CD4-positive, alpha-beta T cell treated with Interleukin-6 for 4 hours (primary cell): ENCODE results near the gene PHYH.
"Not testable (repeated sequence)": the region's sequence is repeated elsewhere in the genome, so short reads cannot be mapped to it uniquely, and the experiment has no call there.

ENCODE experiments used
- DNase-seq: peaks from one replicate; pipeline ENCODE4 v3.0.0-alpha.2; 2020; ENCODE audit warnings: mixed read lengths

The PHYH gene

DNA sequence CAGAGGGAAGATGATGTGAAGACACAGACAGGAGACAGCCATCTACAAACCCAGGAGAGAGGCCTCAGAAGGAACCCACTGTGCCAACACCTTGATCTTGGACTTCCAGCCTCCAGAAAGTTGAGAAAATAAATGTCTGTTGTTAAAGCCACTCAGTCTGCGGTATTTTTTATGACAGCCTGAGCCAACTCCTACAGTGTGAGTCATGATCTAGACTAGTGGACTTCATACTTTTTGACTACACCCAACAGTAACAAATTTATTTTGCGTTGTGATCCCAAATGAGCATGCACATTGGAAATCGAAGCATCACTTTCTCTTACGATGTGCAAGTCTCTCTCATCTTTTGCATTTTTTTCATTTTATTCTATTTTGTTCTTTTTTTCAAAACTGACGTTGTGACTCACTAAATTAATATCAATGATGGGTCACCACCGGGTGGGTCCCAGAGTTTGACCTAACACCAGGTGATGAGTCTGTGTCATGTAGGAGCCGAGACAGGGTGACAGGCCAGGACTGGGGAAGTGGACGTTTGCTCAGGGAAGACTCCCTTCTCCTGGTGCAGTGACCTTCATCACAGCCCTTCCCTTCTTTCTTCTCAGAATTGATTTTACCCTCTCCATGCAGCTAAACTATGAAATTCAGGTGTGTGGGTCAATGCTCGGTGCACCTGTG, 28.9 kb downstream of the PHYH start:
- no peak for DNase-seq

DNA sequence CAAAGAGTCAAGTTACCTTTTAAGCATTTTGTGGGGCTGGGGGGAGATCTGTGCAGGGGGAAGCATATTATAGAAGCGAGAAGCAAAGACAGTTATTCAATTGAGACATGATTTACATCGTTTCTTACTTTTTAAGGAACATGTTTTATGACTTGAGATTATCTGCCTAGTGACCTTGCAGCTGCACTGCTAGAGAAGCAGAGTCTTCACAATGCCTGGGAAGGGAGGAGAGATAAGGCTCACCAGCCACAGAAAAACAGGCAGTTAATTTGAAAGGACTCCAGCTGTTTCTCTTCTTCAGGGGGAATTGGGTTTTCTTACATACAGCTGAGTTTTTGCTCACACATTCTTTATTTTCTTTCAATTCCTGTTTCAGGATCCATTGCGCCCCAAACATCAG, 31.0 kb downstream of the PHYH start:
- no peak for DNase-seq

DNA sequence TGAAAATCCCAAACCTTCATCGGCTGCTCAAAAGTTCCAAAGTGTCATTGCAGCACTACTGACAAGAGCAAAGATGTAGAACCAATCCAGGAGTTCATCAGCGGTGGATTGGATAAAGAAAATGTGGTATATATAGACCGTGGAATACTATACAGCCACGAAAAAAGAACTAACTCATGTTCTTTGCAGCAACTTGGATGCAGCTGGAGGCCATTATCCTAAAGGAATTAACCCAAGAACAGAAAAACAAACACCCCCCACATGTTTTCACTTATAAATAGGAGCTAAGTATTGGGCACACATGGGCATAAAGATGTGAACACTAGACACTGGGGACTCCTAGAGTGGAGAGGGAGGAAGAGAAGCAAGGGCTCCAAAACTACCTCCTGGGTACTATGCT, 31.6 kb downstream of the PHYH start:
- no peak for DNase-seq

DNA sequence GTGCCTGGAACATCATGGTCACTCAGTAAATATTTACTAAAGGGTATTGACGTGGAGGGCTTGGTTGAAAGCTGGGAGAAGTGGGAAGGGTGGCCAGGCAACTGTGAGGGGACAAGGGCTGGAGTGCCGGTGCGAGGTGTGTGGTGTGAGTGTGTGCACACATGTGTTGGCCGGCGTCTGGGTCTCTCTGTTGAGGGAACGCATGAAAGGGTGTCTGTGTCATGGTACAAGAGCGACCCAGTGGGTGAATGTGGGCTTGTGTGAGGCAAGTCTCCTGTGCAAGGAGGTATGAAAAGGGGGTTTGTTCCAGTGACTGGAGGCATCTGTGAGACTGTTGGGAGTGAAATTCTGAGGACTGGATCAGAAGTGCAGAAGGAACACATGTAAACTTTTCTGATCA, 36.3 kb downstream of the PHYH start:
- DNase-seq: no peak

DNA sequence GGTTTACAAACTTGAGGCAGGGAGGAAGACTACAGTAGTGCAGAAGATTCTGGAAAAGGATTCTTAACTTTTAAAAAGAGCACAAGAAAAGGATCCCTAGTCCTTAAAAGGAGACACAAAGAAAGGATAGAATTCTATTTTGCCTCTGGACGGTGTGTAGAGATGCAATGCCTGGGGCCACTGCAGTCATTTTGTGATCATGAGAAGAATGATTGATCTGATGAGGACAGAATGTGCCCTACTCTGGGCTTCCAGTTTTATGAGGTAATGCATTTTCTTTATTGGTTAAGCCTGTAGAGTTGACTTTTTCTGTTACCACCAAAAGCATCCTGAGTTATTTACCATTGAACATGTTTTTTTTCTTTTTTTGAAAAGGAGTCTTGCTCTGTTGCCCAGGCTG, 37.4 kb downstream of the PHYH start:
- DNase-seq: no peak

DNA sequence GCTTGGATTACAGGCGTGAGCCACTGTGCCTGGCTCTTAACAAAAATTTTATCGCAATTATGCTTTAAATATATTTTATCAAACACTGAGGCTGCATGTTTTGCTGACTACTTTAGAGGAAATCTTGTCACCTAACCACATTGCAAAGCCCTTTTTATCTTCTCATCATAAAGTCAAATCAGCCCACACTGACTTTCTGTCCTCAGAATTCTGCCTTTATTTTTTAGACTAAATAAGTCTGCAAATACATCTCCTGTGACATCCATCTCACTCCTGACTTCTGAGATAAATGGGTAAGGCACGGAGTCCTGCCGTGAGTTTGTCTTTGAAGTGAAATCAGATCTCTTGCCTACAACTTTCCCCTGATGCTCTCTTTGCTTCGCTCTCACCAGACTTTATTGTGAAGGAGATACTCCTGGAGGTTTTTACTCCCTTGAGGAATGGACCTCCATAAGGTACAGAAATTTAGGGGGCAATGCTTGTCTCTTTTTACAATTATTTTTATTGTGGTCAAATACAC, 42.2 kb downstream of the PHYH start:
- no peak for DNase-seq

DNA sequence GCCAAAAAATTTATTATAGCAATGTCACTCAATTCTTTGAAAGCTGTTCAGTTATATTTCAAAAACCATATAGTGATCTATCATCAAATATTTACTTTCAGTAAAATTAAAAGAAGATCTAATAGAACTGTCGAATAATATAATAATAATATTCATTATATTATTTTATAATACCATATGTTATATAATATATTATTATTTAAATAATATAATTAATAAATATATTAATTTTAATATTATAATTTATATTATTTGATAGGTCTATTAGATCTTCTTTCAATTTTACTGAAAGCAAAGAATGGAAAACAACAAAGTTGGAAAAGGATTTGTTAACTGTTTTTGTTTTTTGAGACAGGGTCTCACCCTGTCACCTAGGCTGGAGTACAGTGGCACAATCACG, 43.2 kb downstream of the PHYH start:
- DNase-seq: no peak

DNA sequence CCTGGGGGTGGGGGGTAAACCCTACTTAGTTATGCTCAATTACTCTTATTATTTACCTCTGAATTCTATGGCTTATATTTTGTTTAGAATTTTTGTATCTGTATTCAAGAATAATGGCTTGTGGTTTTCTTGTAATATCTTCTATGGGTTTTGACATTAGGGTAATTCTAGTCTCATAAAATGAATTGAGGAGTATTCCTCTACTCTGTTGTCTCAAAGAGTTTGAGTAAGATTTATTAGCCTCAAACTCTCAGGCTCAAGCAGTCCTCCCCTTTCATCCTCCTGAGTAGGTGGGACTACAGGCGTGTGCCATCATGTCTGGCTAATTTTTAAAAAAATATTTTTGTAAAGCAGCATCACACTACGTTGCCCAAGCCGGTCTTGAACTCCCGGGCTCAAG, 46.1 kb downstream of the PHYH start:
- no peak for DNase-seq

DNA sequence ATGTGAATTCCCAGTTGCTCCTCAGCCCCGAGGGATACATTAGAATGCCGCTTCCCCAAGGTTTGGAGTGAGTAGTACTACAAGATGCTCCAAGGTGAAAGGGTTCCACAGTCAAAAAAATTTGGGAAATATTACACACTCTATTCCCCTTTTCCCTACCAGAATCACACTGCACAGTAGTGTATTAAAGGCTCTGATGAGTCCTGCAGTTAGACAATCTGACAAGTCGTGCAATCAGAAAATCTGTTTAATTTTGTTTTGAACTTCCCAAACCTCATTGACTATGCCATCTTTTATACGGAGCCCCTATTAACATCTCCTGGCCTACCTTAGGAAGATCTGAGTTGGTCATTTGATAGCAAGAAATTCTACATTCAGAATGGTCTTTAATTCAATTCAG, 52.1 kb downstream of the PHYH start:
- no peak for DNase-seq

DNA sequence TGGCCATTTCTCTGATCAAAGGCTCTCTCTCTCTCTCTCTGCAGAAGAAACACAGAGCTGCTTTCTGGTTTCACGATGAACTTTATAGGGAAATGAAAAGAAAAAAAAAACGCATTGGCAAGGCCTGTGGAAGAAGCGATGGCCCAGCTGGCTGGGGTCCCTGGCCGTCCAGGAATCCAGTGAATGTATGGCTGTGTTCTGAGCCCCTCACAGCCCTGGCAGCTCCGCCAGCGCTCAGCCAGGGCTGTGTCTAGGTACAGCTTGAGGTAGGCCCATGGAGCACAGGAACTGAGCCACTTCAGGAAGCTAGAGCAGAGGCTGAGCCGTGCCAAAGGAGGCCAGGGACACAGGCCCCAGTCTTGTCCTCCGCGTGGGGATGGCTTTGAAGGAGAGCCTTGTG, 52.6 kb downstream of the PHYH start:
- DNase-seq: no peak

DNA sequence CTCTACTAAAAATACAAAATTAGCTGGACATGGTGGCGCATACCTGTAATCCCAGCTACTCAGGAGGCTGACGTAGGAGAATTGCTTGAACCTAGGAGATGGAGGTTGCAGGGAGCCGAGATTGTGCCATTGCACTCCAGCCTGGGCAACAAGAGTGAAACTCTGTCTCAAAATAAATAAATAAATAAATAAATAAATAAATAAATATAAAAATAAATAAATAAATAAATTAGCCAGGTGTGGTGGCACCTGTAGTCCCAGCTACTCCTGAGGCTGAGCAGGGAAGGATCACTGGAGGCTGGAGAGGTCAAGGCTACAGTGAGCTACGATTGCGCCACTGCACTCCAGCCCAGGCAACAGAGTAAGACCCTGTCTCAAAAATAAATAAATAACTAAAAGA, 57.6 kb downstream of the PHYH start:
- not testable (repeated sequence) for DNase-seq

DNA sequence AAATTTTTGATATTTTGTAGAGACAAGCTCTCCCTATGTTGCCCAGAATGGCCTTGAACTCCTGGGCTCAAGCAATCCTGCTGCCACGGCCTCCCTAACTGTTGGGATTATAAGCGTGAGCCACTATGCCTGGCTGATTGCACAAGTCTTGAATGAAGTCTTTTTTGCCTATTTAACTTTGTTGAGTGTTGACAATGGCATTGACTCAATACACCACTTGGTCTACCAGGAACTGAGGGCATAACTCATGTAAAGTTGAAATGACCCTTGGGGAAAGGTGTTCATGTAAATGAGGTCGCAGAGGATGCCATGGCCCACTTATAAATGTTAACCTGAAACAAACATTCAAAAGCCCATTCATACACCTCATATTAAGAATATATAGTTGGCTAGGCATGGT, 58.3 kb downstream of the PHYH start:
- DNase-seq: no peak

DNA sequence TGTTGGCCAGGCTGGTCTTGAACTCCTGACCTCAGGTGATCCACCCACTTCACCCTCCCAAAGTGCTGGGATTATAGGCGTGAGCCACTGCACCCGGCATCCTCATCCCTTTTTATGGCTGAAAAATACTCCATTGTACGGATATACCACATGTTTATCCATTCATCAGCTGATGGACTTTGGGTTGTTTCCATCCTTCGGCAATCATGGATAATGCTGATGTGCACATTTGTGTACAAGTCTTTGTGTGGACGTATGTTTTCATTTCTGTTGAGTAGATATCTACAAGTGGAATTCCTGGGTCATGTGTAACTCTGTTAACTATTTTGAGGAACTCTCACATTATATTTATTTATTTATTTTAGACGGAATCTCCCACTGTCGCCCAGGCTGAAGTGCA, 59.9 kb downstream of the PHYH start:
- no peak for DNase-seq

DNA sequence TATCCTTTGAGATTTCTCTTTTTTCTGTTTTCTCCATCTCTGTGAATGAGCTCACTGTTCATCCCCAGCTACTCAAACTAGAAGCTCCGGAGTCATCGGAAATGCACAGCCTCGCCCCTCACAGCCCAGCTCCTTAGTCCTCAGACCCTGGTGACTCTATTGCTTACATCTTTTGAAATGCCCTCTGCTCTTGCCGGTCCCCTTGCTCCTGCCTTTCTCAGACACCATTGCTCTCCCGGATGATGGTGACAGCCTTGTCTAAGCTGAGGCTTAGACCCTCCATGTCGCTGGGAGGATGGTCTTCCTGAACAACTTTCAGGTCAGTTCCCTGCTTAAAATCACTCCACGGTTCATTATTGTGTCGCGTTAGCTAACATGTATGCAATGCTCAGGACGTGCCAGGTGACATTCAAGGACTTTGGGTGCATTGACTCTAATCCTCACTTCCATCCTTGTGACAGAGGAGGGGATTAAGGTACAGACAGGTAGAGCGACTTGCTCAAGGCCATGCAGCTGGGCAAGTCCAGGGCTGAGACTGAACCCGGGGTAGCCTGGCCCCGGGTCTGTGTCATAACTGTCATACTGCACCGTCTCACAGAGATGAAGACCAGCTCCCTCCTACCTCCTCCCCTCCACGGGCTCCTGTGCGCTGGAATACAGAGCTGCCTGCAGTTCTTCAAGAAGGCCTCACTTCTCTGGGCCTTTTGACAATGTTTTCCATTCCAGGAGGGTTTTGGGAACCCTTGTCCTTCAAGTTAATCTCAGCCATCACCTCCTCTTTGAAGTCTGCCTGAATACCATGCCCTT, 61.4 kb downstream of the PHYH start:
- DNase-seq: no peak

DNA sequence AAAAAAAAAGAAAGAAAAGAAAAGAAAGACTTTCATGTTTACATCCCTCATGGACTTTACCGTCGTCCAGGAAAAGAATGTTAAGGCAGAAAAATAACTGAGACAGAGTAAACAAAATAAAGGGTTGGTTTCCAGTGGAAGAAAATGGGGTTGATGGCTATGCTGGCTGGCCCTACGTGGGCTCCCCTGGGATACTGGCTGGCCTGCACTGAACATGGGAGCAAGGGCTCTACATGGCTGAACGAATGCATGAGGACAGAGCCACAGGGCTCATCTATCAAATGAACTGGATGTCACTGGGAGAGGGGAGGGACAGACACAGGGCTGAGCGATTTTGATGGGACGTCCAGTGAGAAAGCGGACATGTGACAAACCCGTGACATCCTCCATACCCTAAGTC, 63.2 kb downstream of the PHYH start:
- DNase-seq: no peak

DNA sequence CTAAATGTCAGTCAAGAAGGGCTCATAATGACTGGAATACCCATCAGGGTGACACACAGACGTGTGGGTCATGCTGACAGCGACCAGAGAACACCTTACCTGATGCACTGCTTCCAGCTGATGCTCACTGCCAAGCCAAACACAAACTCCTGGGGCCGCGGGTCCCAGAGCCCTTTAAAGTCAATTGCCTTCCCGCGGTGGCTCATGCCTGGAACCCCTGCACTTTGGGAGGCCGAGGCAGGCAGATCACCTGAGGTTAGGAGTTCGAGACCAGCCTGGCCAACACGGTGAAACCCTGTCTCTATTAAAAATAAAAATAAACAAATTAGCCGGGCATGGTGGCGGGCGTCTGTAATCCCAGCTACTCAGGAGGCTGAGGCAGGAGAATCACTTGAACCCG, 65.1 kb downstream of the PHYH start:
- DNase-seq: not testable (repeated sequence)

DNA sequence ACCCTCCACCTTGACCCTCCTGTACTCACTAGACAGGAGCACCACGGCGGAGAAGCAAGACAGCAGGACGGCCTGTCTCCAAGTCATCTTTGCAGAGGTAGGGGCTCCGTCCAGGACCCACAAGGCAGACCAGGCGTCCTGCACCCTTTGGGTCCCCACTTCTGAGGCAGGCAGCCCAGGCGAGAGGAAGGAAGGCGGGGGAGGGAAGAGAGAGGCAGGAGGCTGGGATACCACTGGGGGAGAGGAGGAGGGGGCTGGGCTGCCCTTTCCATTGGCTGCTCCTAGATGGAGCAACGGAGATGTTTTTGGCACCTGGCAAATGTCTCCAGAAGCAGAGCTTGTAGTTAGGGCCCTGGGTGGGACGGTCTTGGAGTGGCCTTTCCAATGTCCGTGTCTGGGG, 65.7 kb downstream of the PHYH start, which contains the start of gene UCMA:
UCMA (minus strand) TSS at position 203 of the 400 bp plus-strand sequence; CDS start at position 87, 116 bp downstream.
- DNase-seq: no peak

DNA sequence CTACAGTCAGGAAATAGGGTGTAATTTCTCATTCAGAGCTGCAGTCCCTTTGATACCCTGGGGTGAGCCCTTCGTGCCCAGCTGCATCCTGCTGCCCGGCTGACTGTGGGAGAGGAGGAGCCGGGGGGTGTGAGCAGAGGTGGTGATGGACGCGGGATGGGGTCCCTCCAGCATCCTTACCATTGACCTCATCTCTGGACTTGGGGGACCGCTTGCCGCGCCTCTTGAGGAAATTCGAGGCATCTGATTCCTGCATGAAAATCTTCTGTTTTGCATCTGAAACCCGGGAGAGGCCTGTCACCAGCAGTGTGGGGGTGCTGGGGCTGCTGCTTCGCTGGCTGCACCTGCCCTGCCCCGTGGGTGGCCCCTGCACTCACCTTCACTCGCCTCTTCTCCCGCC, 66.5 kb downstream of the PHYH start:
- no peak for DNase-seq

DNA sequence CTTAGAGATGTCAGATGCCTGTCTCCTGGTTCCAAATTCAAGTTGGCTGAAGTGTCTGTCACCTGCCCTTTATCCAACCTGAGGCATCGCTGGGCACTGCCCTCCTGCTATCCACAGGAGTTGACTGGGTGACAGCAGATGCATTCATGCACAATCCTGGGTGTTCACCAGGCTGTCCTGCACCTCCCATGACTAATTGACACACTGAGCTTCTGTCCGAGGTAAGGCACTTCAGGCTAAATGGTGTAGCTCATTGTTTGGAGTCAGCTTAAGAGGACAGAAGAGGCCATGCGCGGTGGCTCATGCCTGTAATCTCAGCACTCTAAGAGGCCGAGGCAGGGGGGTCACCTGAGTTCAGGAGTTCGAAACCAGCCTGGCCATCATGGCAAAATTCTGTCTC, 68.1 kb downstream of the PHYH start:
- DNase-seq: no peak

DNA sequence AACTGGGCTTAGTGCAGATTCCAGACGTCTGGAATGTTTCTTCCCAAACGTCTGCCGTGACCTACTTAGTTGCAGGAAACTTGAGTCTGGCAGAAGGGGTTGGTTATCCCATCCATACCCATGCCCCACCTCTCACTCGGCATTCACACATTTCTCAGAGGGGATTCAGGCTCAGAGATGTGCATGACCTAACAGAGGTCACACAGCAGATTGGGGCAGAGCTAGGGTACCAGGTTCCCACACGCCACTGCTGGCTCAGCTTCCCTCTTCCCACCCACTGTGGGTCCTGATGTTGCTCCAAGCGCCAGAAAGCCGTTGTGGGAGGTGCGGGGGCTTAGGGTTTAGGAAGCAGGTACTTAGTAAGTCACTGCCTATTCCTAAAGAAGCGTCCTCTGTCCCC, 68.7 kb downstream of the PHYH start:
- no peak for DNase-seq
